ENCODE measurements around the gene PIK3C2G.
"Not testable (repeated sequence)": the region's sequence is repeated elsewhere in the genome, so short reads cannot be mapped to it uniquely, and the experiment has no call there.

Gene PIK3C2G, protein sequence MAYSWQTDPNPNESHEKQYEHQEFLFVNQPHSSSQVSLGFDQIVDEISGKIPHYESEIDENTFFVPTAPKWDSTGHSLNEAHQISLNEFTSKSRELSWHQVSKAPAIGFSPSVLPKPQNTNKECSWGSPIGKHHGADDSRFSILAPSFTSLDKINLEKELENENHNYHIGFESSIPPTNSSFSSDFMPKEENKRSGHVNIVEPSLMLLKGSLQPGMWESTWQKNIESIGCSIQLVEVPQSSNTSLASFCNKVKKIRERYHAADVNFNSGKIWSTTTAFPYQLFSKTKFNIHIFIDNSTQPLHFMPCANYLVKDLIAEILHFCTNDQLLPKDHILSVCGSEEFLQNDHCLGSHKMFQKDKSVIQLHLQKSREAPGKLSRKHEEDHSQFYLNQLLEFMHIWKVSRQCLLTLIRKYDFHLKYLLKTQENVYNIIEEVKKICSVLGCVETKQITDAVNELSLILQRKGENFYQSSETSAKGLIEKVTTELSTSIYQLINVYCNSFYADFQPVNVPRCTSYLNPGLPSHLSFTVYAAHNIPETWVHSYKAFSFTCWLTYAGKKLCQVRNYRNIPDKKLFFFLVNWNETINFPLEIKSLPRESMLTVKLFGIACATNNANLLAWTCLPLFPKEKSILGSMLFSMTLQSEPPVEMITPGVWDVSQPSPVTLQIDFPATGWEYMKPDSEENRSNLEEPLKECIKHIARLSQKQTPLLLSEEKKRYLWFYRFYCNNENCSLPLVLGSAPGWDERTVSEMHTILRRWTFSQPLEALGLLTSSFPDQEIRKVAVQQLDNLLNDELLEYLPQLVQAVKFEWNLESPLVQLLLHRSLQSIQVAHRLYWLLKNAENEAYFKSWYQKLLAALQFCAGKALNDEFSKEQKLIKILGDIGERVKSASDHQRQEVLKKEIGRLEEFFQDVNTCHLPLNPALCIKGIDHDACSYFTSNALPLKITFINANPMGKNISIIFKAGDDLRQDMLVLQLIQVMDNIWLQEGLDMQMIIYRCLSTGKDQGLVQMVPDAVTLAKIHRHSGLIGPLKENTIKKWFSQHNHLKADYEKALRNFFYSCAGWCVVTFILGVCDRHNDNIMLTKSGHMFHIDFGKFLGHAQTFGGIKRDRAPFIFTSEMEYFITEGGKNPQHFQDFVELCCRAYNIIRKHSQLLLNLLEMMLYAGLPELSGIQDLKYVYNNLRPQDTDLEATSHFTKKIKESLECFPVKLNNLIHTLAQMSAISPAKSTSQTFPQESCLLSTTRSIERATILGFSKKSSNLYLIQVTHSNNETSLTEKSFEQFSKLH (N-terminal part only)

DNA sequence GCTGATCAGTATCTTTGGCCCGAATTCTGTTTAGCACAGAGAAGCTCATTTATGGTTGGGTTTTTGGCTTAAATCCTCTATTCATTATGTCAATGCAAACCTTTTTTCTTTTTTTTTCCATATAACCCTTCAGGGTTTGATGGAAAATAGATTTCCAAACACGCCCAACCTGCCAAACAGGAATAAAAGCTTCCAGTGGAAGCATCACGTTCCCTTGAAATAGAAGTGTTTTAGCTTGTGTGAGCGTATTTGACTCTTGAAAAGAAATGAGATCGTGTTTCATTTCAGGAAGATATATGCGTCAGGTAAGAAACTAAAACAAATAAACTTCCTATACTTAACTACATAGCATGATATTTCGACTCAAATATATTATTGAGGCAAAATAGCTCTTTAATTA, at the start of gene PIK3C2G:
PIK3C2G (plus strand) TSS at position 246 of the 400 bp plus-strand sequence. CDS start 20,564 bp downstream, outside the sequence.
- no peak for DNase-seq

DNA sequence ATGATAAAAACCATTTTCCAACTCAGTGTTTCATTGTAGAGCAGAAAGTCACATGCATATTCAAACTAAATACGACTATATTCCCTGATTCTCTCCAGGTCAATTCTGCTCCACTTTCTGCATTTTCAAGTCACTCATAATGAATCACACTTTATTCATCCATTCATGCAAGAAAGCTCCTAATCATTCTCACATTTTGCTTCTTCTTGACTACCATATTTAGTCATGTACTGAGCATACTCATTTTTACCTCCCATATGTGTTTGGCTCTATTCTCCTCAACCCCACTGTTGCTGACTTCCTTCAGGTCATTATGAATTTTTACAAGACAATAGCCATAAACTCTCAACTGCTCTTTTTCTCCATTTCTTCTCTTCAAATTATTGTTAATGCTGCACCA, 43.4 kb upstream of the PIK3C2G start:
- DNase-seq: no peak

DNA sequence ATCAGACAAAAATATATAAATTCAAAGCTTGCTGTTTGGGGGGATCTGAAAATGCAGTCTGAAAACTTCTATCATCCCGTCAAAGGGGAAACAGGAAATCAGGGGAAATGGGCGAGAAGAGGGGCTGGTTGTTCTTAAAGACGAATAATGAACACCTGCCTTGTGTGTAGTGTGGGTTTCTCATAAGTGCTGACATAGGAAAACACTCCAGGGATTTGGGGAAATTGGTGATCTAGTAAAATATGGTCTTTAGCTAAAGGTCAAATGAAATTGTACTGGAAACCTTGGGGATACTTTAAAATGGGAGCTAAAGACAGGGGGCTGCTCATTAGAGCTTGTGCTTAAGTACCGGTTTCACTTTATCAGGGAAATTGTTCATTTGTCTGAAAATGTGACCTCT, 39.6 kb upstream of the PIK3C2G start:
- DNase-seq: no peak

DNA sequence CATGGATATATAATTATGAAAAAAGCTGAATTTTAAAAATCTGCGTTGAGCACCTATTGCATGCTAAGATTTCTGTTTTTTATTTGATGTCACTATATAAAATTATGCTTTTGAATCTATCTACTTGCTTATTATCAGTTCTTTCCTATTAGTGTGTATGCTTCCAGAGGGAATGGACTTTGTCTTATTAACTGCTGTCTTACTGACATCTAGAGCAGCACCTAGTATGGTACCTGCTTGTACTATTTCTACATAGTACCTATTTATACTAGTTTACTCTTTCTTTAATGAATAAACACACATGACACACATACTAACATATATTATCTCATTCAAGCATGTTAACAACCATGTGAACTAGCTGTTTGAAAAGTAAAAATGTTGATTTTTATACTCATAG, 38.6 kb upstream of the PIK3C2G start:
- no peak for DNase-seq

DNA sequence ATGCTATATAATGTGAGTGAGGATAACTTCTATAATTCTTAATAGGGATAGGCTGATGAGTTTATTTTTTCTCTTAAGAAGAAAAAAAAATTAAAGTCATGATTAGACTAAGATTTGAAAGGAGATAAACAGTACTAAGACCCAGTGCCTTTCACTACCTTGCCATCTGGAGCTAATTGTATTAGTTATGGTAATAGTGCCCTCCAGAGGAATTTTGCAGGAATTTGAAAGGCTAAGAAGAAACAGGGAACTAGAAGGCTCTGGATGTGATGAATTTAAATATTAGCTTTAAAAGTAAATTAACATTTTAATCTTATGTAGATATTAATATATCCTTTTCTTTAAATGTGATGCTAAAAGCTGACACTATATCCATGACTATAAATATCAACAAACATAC, 36.6 kb upstream of the PIK3C2G start:
- no peak for DNase-seq

DNA sequence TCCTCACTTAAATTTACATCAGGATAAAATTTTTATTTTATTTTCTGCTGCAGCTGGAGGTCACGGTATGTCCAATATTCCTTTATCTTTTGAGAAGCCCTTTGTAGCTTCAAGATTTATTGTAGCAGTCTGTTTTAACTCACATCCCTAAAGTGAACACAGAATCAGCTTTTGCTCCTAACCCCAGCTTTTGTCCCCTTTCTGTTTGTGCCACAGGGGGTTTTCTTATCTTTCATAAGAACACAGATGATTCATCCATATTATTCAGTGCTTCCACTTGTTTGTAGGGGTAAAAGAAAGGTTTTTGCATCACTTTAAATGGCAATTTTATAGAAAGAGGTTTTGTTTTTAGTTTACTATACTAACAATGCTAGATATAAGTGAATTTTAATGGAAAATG, 21.8 kb upstream of the PIK3C2G start:
- no peak for DNase-seq

DNA sequence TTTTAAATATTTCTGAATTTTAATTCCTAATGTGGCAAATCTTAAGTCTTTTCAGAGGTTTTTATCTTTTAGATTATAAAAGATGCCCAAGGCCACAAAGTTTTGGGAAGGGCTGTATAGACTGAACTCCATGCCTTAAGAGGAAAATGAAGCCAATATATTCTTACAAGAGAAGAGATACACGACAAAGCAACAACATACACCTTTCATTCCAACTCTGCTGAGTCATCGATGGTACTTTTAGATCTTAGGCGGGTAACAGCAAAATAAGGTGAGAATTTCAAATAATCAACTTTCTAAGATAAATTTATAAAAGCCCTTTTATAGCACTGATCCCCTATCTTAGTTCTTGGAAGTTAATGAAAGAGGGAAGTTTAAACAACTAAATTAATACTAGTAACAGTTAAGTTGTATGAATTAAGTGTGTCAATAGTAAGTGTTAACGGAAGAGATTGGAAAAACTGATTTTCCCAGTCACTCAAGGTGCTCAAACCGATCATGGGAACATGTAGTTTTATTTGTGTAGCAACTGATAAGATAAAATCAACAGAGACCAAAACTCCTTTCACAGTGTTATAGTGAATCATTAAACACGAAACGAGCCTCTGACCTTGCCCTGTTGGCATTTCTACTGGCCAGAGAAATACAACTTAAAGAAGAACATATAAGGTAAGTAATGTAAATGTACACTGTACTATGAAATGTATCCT, 18.8 kb upstream of the PIK3C2G start:
- DNase-seq: no peak

DNA sequence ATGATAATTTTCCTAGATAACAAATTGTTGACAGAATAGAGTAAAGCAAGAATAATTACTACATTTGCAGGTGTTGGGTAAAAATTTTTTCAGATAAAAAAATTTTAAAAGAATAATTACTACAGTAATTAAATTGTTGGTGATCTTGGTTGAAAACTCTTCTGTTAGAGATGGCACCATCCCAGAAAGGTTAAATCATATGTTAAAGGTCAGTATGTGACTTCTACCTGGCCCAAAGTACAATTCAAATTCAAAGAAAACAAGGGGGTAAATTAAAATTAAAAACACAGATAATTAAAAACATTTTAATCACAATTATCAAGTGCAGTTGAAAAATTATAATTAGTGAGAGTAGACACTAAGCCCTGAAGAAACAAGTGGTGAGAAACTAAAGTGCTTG, 18.1 kb upstream of the PIK3C2G start:
- DNase-seq: no peak

DNA sequence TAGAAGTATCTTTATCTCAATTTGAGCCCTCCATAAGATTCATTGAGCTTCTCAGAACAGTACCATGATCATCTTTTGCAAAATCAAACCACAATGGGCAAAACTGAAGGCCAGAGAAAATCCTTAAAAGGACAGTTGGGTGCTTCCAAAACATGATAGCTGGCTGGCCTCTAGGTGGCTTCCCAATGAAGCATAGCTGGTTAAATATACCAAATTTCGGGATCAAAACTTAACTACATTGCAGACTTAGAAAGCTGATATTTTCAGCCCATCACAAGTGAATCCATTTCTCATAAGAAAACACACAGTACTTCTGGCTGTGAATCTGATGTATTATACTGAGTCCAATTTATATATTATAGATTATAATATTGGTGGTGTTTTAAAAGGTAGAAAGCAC, 15.3 kb upstream of the PIK3C2G start:
- no peak for DNase-seq

DNA sequence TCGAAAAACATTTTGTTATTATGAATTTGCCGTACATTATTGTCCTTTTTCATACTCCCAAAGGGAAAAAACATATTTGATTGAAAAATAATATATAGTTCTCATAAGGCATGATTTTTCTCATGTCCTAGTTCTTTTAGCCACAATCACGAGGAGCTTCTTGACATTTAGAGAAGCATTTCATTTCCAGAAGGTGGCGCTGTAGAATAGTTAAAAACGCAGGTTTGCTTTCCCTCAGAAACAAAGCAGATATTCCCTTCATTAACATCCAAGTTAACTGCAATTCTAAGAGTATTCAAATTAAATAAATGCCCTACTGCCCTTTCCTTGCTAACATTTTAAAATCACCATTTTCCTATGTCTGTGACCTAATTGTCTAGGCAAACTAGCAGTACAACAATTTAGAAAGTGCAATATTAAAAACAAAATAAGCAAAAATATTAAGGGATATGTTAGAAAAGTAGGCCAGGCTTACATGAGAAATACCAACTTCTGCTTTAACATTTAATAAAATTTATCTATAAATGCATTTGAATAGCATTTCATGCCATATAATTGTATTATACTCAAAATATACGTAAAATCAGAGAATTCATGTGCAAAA, 10.9 kb upstream of the PIK3C2G start:
- no peak for DNase-seq

DNA sequence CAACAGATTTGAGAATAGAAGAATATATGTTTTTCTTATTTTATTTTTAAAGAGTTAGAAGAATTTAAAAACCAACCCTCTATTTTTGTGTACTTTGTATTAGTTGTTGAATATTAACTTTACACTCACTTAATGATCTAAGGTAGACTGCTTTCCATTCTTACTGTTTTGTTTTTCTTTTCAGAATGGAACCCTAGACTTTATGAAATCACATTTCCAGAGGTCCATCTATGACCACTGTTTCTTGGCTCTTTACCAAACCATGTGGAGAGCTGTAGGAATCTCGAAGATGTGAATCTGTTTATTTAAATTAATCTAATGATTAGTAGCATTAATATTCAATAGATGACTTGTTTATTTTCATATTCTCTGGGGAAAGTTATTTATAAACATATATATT, 7.2 kb upstream of the PIK3C2G start:
- DNase-seq: no peak

DNA sequence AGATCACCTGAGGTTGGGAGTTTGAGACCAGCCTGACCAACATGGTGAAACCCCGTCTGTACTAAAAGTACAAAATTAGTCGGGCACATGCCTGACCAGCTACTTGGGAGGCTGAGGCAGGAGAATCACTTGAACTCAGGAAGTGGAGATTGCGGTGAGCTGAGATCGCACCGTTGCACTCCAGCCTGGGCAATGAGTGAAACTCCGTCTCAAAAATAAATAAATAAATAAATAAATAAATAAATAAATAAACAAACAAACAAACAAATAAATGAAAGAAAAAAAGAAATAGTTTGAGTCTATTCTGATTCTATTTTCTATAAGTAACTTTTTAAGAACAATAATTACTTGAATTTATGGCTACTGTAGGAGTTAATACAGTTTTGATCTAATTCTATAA, 6.3 kb upstream of the PIK3C2G start:
- not testable (repeated sequence) for DNase-seq

DNA sequence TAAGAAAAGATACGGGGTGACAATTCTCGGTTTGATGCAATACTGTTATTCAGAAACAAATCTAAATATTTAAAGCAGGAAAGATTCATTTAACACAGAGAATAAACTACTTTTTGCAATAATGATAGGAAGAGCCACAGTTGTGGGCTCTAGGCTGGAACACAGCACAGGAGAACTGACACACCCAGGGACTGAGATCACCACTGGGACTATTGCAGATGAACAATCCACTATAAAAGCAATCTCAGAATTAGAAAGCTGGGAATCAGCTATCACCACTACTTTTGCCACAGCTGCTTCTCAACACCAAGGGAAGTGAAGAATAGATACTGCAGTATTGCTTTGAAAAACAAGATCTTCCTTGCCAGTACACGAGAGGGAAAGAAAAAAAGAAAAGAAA, 4.1 kb upstream of the PIK3C2G start:
- no peak for DNase-seq

DNA sequence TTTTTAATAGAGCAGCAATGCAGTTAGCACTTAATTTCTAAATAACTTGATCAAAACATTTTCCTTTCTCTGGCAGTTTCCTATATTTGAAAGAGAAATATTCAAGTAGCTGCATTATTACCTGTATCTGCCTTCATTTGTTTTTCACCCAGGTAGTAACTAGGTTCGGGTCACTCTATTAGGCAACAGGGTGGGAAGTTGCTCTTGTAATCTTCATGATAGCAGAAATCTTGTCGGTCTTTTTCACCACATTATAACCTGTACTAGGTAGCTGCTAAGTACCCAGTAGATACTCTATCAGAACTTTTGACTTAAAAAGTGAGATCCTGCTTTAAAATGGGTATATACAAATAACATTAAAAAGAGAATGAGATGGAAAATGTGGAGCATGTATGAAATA, 2.4 kb upstream of the PIK3C2G start:
- DNase-seq: no peak

DNA sequence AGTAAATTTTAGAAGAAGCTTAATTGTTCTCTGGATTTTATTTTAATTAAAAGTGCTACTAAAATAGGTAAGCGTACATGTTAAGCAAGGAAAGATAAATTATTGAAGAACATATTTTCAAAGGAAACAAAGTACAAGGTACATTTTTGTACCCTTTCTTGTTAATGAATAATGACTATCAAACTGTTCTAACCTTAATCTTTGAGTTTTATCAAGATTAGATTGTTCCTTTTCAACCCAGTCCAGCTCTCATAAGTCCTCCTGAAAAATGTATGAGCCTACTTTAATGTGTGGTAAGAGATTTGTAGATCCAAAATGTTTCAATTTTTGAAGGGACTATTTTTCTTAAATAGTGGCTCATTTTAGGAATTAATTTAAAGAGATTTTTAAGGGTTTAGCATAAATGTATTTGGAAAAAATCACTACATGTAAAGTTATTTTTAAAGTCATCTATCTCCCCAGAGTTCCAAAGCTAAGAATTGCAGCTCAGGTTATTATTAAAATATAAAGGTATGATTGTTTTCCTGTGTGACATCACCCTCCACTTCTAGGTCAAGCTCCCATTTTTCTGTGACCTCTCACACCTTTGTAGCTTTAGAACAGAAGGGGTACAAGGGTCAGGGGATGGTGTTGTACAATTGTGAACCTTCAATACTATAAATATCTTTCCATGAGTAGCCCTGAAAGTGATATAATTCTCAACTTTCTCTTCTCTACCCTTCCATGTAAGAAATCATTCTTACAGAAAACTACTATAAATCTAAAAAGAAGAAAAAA, 1.2 kb upstream of the PIK3C2G start:
- no peak for DNase-seq

DNA sequence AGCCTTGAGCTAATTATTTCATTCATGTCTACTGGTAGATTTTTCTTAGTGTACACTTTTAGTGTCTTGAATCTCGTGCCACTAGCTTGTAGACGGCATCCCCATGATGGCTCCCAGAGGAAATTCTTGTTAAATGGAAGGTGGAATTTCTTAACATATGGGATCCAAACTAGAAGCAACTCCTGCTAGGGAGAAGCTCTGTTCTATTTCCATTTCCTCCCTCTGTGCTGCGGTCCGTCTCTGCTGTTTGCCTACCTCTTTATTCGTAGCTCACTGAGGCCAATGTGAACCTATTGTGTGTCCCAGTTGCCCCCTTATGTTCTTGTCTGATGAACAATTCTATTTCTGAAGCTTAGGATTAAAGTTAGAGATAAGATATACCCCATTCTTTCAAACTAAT, 588 bp downstream of the PIK3C2G start:
- DNase-seq: no peak

DNA sequence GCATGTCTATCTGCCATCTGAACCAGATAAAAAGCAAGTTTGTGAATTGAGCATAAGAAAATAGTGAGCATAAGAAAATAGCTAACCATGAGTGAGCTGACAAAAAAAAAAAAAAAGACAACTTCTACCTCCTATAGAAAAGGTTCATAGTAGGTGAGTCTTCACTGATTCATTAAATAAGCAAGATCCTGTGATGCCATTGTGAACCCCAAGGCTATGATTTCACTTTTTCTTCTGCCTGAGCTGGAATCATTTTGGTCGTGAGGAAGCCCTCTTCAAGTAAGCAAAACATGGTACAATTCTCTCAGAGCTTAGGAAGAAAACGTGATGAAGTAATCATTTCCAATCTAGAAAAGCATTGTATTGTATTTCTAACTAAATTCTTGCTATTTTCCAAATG, 1.2 kb downstream of the PIK3C2G start:
- no peak for DNase-seq

DNA sequence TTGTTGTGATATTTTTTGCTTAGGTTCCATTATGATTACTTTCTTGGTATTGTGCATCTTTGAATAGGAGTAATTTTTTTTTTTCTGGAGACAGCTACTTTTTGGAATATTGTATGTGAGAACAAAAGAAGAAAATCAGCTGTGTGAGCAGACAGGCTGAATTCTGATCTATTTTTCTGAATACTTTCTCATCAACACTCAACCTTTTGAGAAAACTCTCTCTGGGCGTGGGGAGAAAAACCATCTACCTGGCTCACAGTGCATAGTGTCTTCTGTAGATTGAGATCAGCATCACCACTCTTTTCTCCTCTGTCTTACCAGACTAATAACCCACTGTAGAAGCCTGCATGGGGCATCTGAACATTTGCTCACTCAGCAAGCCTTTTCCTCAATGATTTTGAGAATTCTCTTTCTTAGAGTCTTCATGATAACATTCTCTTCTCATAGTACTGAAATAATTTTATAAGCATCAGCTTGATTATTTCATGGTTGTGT, 3.3 kb downstream of the PIK3C2G start:
- DNase-seq: no peak

DNA sequence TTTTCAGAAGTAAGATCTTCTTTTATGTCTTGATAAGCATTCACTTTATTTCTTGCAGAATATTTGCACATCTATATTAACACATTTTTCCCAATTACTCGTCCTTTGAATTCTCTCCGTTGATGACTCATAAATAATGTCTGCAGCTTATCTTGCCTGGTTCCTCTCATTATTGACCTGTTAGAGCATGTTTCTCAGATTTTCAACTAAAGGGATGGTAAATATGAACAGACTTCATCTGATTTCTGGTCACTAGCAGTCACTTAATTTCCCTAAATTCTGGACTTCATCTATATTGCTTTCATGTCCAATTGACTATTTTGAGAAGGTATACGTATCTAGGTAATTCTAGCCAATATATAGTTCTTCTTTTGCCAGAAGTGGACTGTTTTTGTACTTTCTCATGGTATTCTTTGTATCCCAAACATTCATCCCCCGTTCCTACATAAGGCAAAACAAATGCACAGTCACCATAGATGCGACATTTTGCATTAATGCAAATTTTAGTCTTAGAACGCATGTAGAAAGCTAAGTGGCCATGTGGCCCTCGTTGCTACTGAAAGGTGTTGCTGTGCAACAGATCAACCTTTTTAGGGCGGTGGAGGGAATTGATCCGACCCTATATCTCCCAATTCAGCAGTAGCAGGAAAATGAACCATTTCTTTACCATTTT, 6.2 kb downstream of the PIK3C2G start:
- no peak for DNase-seq

DNA sequence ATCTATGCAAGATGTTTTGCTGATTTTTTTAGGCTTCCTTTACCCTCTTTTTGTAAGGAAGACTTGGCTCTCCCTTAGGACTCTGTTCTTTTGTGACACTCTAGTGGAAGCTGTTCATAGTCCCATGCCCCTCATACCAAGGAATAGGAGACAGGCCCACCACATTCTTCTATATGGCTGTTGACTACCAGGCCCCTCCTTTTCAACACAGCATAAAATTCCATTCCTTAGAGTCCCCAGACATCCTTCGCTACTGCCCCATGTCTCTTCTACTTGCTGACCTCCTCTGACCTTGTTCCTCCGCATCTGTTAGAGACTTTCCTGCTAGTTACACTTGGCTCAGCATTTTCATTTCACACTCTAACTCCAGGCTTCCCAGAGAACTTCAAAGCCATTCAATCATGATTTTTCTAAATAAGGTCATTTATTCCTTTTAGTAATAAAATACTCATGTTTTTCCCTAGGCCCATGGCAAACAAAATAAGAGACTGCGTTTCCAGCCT, 9.7 kb downstream of the PIK3C2G start:
- no peak for DNase-seq

Measured in stimulated activated CD8-positive, alpha-beta memory T cell treated with anti-CD3 and anti-CD28 coated beads, Interleukin-4, amount 100 ng/mL, for 48 hours (primary cell).